H9 (cell line): ENCODE data around the gene NCAM1. TPM values are rescaled to one million over a fixed set of nuclear protein-coding genes. Genes with fewer than 3 reads are reported as not detected.

Experiments used
- DNase-seq: peaks from one replicate; pipeline ENCODE4 v3.0.0-alpha.2; 2017
- H2AFZ ChIP-seq: one replicate; pipeline ENCODE4 v1.6.1; 2013; ENCODE audit warnings: mild to moderate bottlenecking, low read length, control low read depth, moderate library complexity
- H2AK5ac ChIP-seq: 2 replicates; pipeline ENCODE4 v1.6.1; 2013; ENCODE audit warnings: low read length, control low read depth, mixed read lengths; ENCODE audit not compliant: insufficient read length
- H2BK120ac ChIP-seq: one replicate; pipeline ENCODE4 v1.6.1; 2013; ENCODE audit warnings: low read depth, mild to moderate bottlenecking, low read length, control low read depth, inconsistent platforms; ENCODE audit not compliant: poor library complexity, severe bottlenecking
- H2BK12ac ChIP-seq: 2 replicates; pipeline ENCODE4 v1.6.1; 2013; ENCODE audit warnings: low read length, control low read depth, mixed read lengths, low read depth; ENCODE audit not compliant: insufficient read length
- H2BK15ac ChIP-seq: 2 replicates; pipeline ENCODE4 v1.6.1; 2013; ENCODE audit warnings: low read depth, low read length, control low read depth
- H2BK20ac ChIP-seq: one replicate; pipeline ENCODE4 v1.6.1; 2013; ENCODE audit warnings: low read depth, mild to moderate bottlenecking, low read length, control low read depth, inconsistent platforms; ENCODE audit not compliant: poor library complexity, severe bottlenecking
- H2BK5ac ChIP-seq: 2 replicates; pipeline ENCODE4 v1.6.1; 2013; ENCODE audit warnings: low read length, control low read depth, mixed read lengths; ENCODE audit not compliant: insufficient read length
- H3K14ac ChIP-seq: 2 replicates; pipeline ENCODE4 v1.6.1; 2013; ENCODE audit warnings: low read length, control low read depth; ENCODE audit not compliant: insufficient read depth
- H3K18ac ChIP-seq: 2 replicates; pipeline ENCODE4 v1.6.1; 2013; ENCODE audit warnings: low read depth, mild to moderate bottlenecking, mixed read lengths, low read length, control low read depth; ENCODE audit not compliant: insufficient read length
- H3K23ac ChIP-seq: 2 replicates; pipeline ENCODE4 v1.6.1; 2013; ENCODE audit warnings: low read length, control low read depth, mixed read lengths, low read depth; ENCODE audit not compliant: insufficient read length
- H3K23me2 ChIP-seq: 2 replicates; pipeline ENCODE4 v1.6.1; 2013; ENCODE audit warnings: low read depth, mild to moderate bottlenecking, mixed read lengths, low read length, control low read depth; ENCODE audit not compliant: insufficient read length, poor library complexity, severe bottlenecking
- H3K27ac ChIP-seq: 2 replicates; pipeline ENCODE4 v1.5.1; 2013; ENCODE audit warnings: low read length, control low read depth, mixed read lengths, low read depth; ENCODE audit not compliant: insufficient read length
- H3K27me3 ChIP-seq: 2 replicates; pipeline ENCODE4 v1.6.1; 2013; ENCODE audit warnings: low read length, control low read depth, inconsistent platforms; ENCODE audit not compliant: insufficient read depth
- H3K4ac ChIP-seq: 2 replicates; pipeline ENCODE4 v1.6.1; 2013; ENCODE audit warnings: low read depth, mild to moderate bottlenecking, control low read depth, inconsistent platforms, low read length, moderate library complexity
- H3K4me1 ChIP-seq: 2 replicates; pipeline ENCODE4 v1.6.1; 2013; ENCODE audit warnings: low read length, control low read depth, inconsistent platforms; ENCODE audit not compliant: insufficient read depth
- H3K4me2 ChIP-seq: 2 replicates; pipeline ENCODE4 v1.6.1; 2013; ENCODE audit warnings: low read length, control low read depth, mixed read lengths; ENCODE audit not compliant: insufficient read length, insufficient read depth
- H3K56ac ChIP-seq: 2 replicates; pipeline ENCODE4 v1.6.1; 2013; ENCODE audit warnings: low read depth, mild to moderate bottlenecking, mixed read lengths, low read length, control low read depth; ENCODE audit not compliant: insufficient read length
- H3K79me1 ChIP-seq: 2 replicates; pipeline ENCODE4 v1.6.1; 2013; ENCODE audit warnings: low read depth, mild to moderate bottlenecking, moderate library complexity, low read length, control low read depth, inconsistent platforms; ENCODE audit not compliant: insufficient read depth, poor library complexity, severe bottlenecking
- H3K79me2 ChIP-seq: 2 replicates; pipeline ENCODE4 v1.6.1; 2013; ENCODE audit warnings: low read length, control low read depth, inconsistent platforms; ENCODE audit not compliant: insufficient read depth
- H3K9ac ChIP-seq: 2 replicates; pipeline ENCODE4 v1.6.1; 2013; ENCODE audit warnings: low read length, control low read depth, mixed read lengths; ENCODE audit not compliant: insufficient read length; ENCODE audit errors: extremely low read depth
- H3K9me3 ChIP-seq: one replicate; pipeline ENCODE4 v1.6.1; 2013; ENCODE audit warnings: low read depth, low read length, inconsistent platforms; ENCODE audit not compliant: control insufficient read depth
- H3T11ph ChIP-seq: one replicate; pipeline ENCODE4 v1.6.1; 2013; ENCODE audit warnings: mild to moderate bottlenecking, low read length, control low read depth, inconsistent platforms
- H4K20me1 ChIP-seq: one replicate; pipeline ENCODE4 v1.6.1; 2013; ENCODE audit not compliant: control insufficient read depth, insufficient read length, insufficient read depth
- H4K5ac ChIP-seq: 2 replicates; pipeline ENCODE4 v1.6.1; 2013; ENCODE audit warnings: low read depth, mild to moderate bottlenecking, mixed read lengths, low read length, control low read depth; ENCODE audit not compliant: insufficient read length
- H4K8ac ChIP-seq: replicated peaks from 2 replicates; pipeline ENCODE4 v1.6.1; 2013; ENCODE audit warnings: low read length, control low read depth, mixed read lengths, low read depth; ENCODE audit not compliant: insufficient read length
- H4K91ac ChIP-seq: 2 replicates; pipeline ENCODE4 v1.6.1; 2013; ENCODE audit warnings: low read depth, mild to moderate bottlenecking, moderate library complexity, mixed read lengths, low read length, control low read depth; ENCODE audit not compliant: insufficient read length
- H3K27ac Mint-ChIP-seq, 3 experiments: 2 replicates in 2 of 3; 3 replicates in 1 of 3; pipeline ENCODE4 v1.8.0; 2020 to 2021; ENCODE audit warnings: mixed read lengths in 3 of 3, mild to moderate bottlenecking in 1 of 3, moderate library complexity in 1 of 3
- H3K27me3 Mint-ChIP-seq: 2 replicates; pipeline ENCODE4 v1.8.0; 2021; ENCODE audit warnings: low read depth, mild to moderate bottlenecking, moderate library complexity, mixed read lengths
- H3K36me3 Mint-ChIP-seq, 3 experiments: 2 replicates in 2 of 3; 3 replicates in 1 of 3; pipeline ENCODE4 v1.8.0; 2020 to 2021; ENCODE audit warnings: low read depth in 3 of 3, mixed read lengths in 3 of 3; ENCODE audit not compliant: insufficient read depth in 1 of 3
- H3K4me1 Mint-ChIP-seq, 2 experiments: 2 replicates each; pipeline ENCODE4 v1.8.0; 2020; ENCODE audit warnings: mixed read lengths in 2 of 2
- H3K4me3 Mint-ChIP-seq, 2 experiments: 2 replicates in 1 of 2; 3 replicates in 1 of 2; pipeline ENCODE4 v1.8.0; 2020 to 2021; ENCODE audit warnings: mild to moderate bottlenecking in 2 of 2, mixed read lengths in 2 of 2, moderate library complexity in 1 of 2
- H3K9me3 Mint-ChIP-seq, 2 experiments: 2 replicates in 1 of 2; 3 replicates in 1 of 2; pipeline ENCODE4 v1.8.0; 2020; ENCODE audit warnings: mild to moderate bottlenecking in 2 of 2, mixed read lengths in 2 of 2, moderate library complexity in 1 of 2
- WGBS: extraction: QIAGEN DNeasy Blood & Tissue Kit; methylation state at CpG from one replicate; pipeline ENCODE4 v1.1.7; 2013; ENCODE audit warnings: missing lambda C conversion rate, low lambda C conversion rate, mixed read lengths; ENCODE audit not compliant: insufficient read length; ENCODE audit errors: extremely low coverage; 5-methylcytosine and 5-hydroxymethylcytosine counted together
- total RNA-seq: library from RNA; stranded (reverse); gene quantifications from 2 replicates; pipeline ENCODE4 v1.2.1, GENCODE V29; 2021
- TF ChIP-seq, protein P1 (sequence below): fragments of 200-600 bp; sonication (generic); conservative IDR thresholded peaks from 3 replicates; pipeline ENCODE4 v1.8.0; 2021; ENCODE audit warnings: antibody characterized with exemption, mild to moderate bottlenecking

NCAM1 gene
- total RNA-seq, 1 experiment from 2014 or later = 2.5 TPM

DNA sequence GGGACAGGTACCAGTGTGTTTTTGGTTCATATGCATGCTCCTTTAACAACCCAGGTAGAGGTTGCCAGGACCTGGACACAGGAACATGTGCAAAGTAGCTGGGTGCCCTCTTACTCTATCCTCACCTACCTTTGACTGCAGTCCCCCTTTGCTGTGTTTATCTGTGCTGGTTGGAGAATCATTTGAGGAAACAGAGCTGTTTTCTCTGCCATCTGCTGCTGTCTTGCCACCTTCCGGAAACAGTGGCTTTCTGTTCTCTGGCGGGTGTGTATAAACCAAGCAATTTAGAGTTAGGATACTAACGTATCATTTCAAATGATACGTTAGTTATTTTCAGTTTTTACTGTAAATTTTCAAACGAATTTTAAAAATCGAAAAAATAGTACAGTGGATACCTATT lies 181.3 kb downstream of the NCAM1 start:
- no peak overlapping the region for H4K5ac ChIP-seq
- H3K27ac ChIP-seq = no peak overlapping the region
- H3K27me3 Mint-ChIP-seq = no peaks in the 10 kb centered on the region
- no peaks in the 10 kb centered on the region for H3K9me3 ChIP-seq
- no peak overlapping the region for H2AFZ ChIP-seq
- no peak for DNase-seq
- no peaks in the 10 kb centered on the region for H3K9me3 Mint-ChIP-seq
- no peaks in the 10 kb centered on the region for H3K4me1 ChIP-seq
- H3T11ph ChIP-seq = no peak overlapping the region
- no peaks in the 10 kb centered on the region for H3K23me2 ChIP-seq
- H2BK12ac ChIP-seq = no peak overlapping the region
- no peak overlapping the region for H3K4ac ChIP-seq
- no peak overlapping the region for H2BK15ac ChIP-seq
- no peak overlapping the region for H3K4me2 ChIP-seq
- H4K8ac ChIP-seq = no peak overlapping the region
- H3K18ac ChIP-seq = no peak overlapping the region
- H2BK20ac ChIP-seq = no peak overlapping the region
- no peak overlapping the region for H2AK5ac ChIP-seq
- no peak overlapping the region for H3K4me3 Mint-ChIP-seq
- no peaks in the 10 kb centered on the region for H3K36me3 Mint-ChIP-seq
- H3K9ac ChIP-seq = no peak overlapping the region
- no peaks in the 10 kb centered on the region for H3K79me1 ChIP-seq
- no peak overlapping the region for H2BK120ac ChIP-seq
- no peak overlapping the region for H3K27ac Mint-ChIP-seq
- WGBS = no CpG with 5 or more reads among the region's 6 CpGs
- H3K27me3 ChIP-seq = no peaks in the 10 kb centered on the region
- no peaks in the 10 kb centered on the region for H4K20me1 ChIP-seq
- TF ChIP-seq, protein P1, sequence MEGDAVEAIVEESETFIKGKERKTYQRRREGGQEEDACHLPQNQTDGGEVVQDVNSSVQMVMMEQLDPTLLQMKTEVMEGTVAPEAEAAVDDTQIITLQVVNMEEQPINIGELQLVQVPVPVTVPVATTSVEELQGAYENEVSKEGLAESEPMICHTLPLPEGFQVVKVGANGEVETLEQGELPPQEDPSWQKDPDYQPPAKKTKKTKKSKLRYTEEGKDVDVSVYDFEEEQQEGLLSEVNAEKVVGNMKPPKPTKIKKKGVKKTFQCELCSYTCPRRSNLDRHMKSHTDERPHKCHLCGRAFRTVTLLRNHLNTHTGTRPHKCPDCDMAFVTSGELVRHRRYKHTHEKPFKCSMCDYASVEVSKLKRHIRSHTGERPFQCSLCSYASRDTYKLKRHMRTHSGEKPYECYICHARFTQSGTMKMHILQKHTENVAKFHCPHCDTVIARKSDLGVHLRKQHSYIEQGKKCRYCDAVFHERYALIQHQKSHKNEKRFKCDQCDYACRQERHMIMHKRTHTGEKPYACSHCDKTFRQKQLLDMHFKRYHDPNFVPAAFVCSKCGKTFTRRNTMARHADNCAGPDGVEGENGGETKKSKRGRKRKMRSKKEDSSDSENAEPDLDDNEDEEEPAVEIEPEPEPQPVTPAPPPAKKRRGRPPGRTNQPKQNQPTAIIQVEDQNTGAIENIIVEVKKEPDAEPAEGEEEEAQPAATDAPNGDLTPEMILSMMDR = no peak
- peaks cover 5 to 7% of the 10 kb centered on the region in 2 experiments; a peak in 1 of 4 replicates for H3K4me1 Mint-ChIP-seq
- no peak overlapping the region for H3K14ac ChIP-seq
- H4K91ac ChIP-seq = no peak overlapping the region
- no peak overlapping the region for H2BK5ac ChIP-seq
- H3K79me2 ChIP-seq = no peaks in the 10 kb centered on the region; the same call in 1 of the 2 replicates
- H3K56ac ChIP-seq = no peak overlapping the region
- H3K23ac ChIP-seq = no peak overlapping the region
